CD4-positive, alpha-beta T cell treated with Interleukin-2 at 100 ng/mL for 4 hours (primary cell): Measurements from ENCODE around the gene STXBP2.

Experiments
- DNase-seq: peaks from one replicate; pipeline ENCODE4 v3.0.0-alpha.2; 2020; ENCODE audit warnings: low spot score

The STXBP2 gene

GRCh38 chr19:7655581-7655980, 18.7 kb downstream of the STXBP2 start:
- DNase-seq, result no peak

- peak; percentile 23 for DNase-seq
Measured at GRCh38 chr19:7657131-7657751, 20.3 kb downstream of the STXBP2 start.

- peak; percentile 58 for DNase-seq
Measured at GRCh38 chr19:7658219-7658686, 21.3 kb downstream of the STXBP2 start.

- no peak for DNase-seq
Measured at GRCh38 chr19:7661744-7662538, 25.0 kb downstream of the STXBP2 start.

GRCh38 chr19:7662657-7663056, 25.7 kb downstream of the STXBP2 start:
- DNase-seq, result no peak

GRCh38 chr19:7663706-7664105, 26.8 kb downstream of the STXBP2 start:
- no peak for DNase-seq

GRCh38 chr19:7665076-7665475, 28.2 kb downstream of the STXBP2 start:
- no peak for DNase-seq

GRCh38 chr19:7668842-7669241, 31.9 kb downstream of the STXBP2 start, which contains the start of gene RETN:
TSS of gene RETN (plus strand) at chr19:7669049. CDS start at chr19:7669327, 278 bp downstream.
- DNase-seq, result no peak

GRCh38 chr19:7669641-7670040, 32.7 kb downstream of the STXBP2 start:
- no peak for DNase-seq

- DNase-seq, result no peak
Measured at GRCh38 chr19:7670150-7670783, 33.4 kb downstream of the STXBP2 start.

GRCh38 chr19:7670790-7671189, 33.9 kb downstream of the STXBP2 start:
- DNase-seq, result no peak

GRCh38 chr19:7672522-7672921, 35.6 kb downstream of the STXBP2 start:
- DNase-seq, result no peak

- DNase-seq, result no peak
Measured at GRCh38 chr19:7674010-7675005, 37.4 kb downstream of the STXBP2 start.

- DNase-seq, result no peak
Measured at GRCh38 chr19:7676376-7676775, 39.5 kb downstream of the STXBP2 start.

- no peak for DNase-seq
Measured at GRCh38 chr19:7676854-7677253, 39.9 kb downstream of the STXBP2 start, which contains the start of gene MCEMP1. TSS of gene MCEMP1 (plus strand) at chr19:7677090. CDS start at chr19:7677121, 31 bp downstream.

- no peak for DNase-seq
Measured at GRCh38 chr19:7677669-7678311, 40.9 kb downstream of the STXBP2 start.

GRCh38 chr19:7678971-7679751, 42.3 kb downstream of the STXBP2 start:
- DNase-seq, result peak; percentile 80

- no peak for DNase-seq
Measured at GRCh38 chr19:7679771-7680605, 43.1 kb downstream of the STXBP2 start.

GRCh38 chr19:7680606-7681339, 43.9 kb downstream of the STXBP2 start, which contains the start of gene TRAPPC5:
TSS of gene TRAPPC5 (plus strand) at chr19:7680833. CDS start at chr19:7682254, 1,421 bp downstream.
- DNase-seq, result peak; percentile 86
